ENCODE measurements around the gene PLD2. TPM values are rescaled to one million over a fixed set of nuclear protein-coding genes. Genes with fewer than 3 reads are reported as not detected.

PLD2 gene
- 10 to 100 TPM; 17.1 to 40.6 (median 30.3) TPM for total RNA-seq

- peak within 1 kb of the TSS; percentile 78 to 88 (median 87) for H3K4me3 ChIP-seq
- H3K27me3 ChIP-seq = no peaks in the 10 kb centered on the region
- H3K27ac ChIP-seq = peak within 1 kb of the TSS; percentile 72 to 80
- H3K36me3 ChIP-seq = no peaks in the 10 kb centered on the region
- no peaks in the 10 kb centered on the region for H3K9me3 ChIP-seq
- H3K4me1 ChIP-seq = peaks cover 4 to 9% of the 10 kb centered on the region in 2 donors
- TF ChIP-seq POLR2AphosphoS5 (IDR thresholded peaks at IDR 0.05) = no peak
- no peak for TF ChIP-seq POLR2A (IDR thresholded peaks at IDR 0.05)
- TF ChIP-seq CTCF (IDR thresholded peaks at IDR 0.05) = no peak
- DNase-seq (ENCODE audit: low spot score in 2 of 2) = peak; percentile 76 to 79
- intact Hi-C loops (cut with DNase I; ENCODE audit: low total_unique reads) = no loop called here
These were observed at the start of gene PLD2 for GRCh38 chr17:4806777-4807604. Gene PLD2, plus strand, starts transcription at chr17:4807152. Its CDS starts 621 bp downstream, at chr17:4807773.

GRCh38 chr17:4759776-4760236 is 47.1 kb upstream of the PLD2 start:
- intact Hi-C loops (cut with DNase I; ENCODE audit: low total_unique reads) = loop anchor here (10.0 kb wide), 1 partner anchor 1955 kb away; no protein-coding TSS in a partner anchor
- no peak for DNase-seq (ENCODE audit: low spot score in 2 of 2)
- H3K9me3 ChIP-seq = no peaks in the 10 kb centered on the region
- H3K27ac ChIP-seq = no peak overlapping the region
- H3K4me3 ChIP-seq = no peak overlapping the region
- H3K27me3 ChIP-seq = no peaks in the 10 kb centered on the region
- H3K4me1 ChIP-seq = no peaks in the 10 kb centered on the region
- no peaks in the 10 kb centered on the region for H3K36me3 ChIP-seq
- TF ChIP-seq CTCF (IDR thresholded peaks at IDR 0.05) = no peak

- no peak for TF ChIP-seq POLR2AphosphoS5 (IDR thresholded peaks at IDR 0.05)
- no peak for TF ChIP-seq CTCF (IDR thresholded peaks at IDR 0.05)
- TF ChIP-seq POLR2A (IDR thresholded peaks at IDR 0.05) = no peak
- no peaks in the 10 kb centered on the region for H3K4me1 ChIP-seq
- no peaks in the 10 kb centered on the region for H3K9me3 ChIP-seq
- DNase-seq (ENCODE audit: low spot score in 2 of 2) = no peak
- no peaks in the 10 kb centered on the region for H3K27me3 ChIP-seq
- intact Hi-C loops (cut with DNase I; ENCODE audit: low total_unique reads) = no loop called here
- no peak overlapping the region for H3K4me3 ChIP-seq
- no peaks in the 10 kb centered on the region for H3K36me3 ChIP-seq
- no peak overlapping the region for H3K27ac ChIP-seq
These were observed 42.4 kb upstream of the PLD2 start for GRCh38 chr17:4764595-4764994.

GRCh38 chr17:4766201-4766600 is 40.8 kb upstream of the PLD2 start:
- no peaks in the 10 kb centered on the region for H3K36me3 ChIP-seq
- intact Hi-C loops (cut with DNase I; ENCODE audit: low total_unique reads) = no loop called here
- H3K4me3 ChIP-seq = no peak overlapping the region
- H3K27ac ChIP-seq = no peak overlapping the region
- no peaks in the 10 kb centered on the region for H3K27me3 ChIP-seq
- TF ChIP-seq CTCF (IDR thresholded peaks at IDR 0.05) (no peak), POLR2A (IDR thresholded peaks at IDR 0.05) (no peak), POLR2AphosphoS5 (IDR thresholded peaks at IDR 0.05) (no peak)
- no peak for DNase-seq (ENCODE audit: low spot score in 2 of 2)
- H3K4me1 ChIP-seq = no peaks in the 10 kb centered on the region
- H3K9me3 ChIP-seq = no peaks in the 10 kb centered on the region

- intact Hi-C loops (cut with DNase I; ENCODE audit: low total_unique reads) = no loop called here
- TF ChIP-seq POLR2A (IDR thresholded peaks at IDR 0.05) (no peak), CTCF (IDR thresholded peaks at IDR 0.05) (no peak), POLR2AphosphoS5 (IDR thresholded peaks at IDR 0.05) (no peak)
- H3K36me3 ChIP-seq = no peaks in the 10 kb centered on the region
- H3K9me3 ChIP-seq = no peaks in the 10 kb centered on the region
- no peaks in the 10 kb centered on the region for H3K4me1 ChIP-seq
- H3K4me3 ChIP-seq = no peak overlapping the region
- no peaks in the 10 kb centered on the region for H3K27me3 ChIP-seq
- no peak for DNase-seq (ENCODE audit: low spot score in 2 of 2)
- no peak overlapping the region for H3K27ac ChIP-seq
These were observed 40.2 kb upstream of the PLD2 start for GRCh38 chr17:4766723-4767122.
